Neural progenitor cell (in vitro differentiated cells): ENCODE data around the gene RHOF.

ENCODE experiments used
- CTCF ChIP-seq: fragments of 200-600 bp; sonication (generic); IDR thresholded peaks from 2 replicates; pipeline ENCODE4 v1.5.1; 2017; ENCODE audit warnings: antibody characterized with exemption, mild to moderate bottlenecking
- EZH2phosphoT487 ChIP-seq: fragments of 200-600 bp; sonication (generic); IDR thresholded peaks from 2 replicates; pipeline ENCODE4 v1.6.1; 2017; ENCODE audit warnings: antibody characterized with exemption

- TF ChIP-seq EZH2phosphoT487 (no peak), CTCF (no peak)
Measured at GRCh38 chr12:121830588-121831265, 37.2 kb upstream of the RHOF start.
